ENCODE measurements around the gene SHANK1.

GRCh38 chr19:50764409-50764808, 44.8 kb upstream of the SHANK1 start:
- no peak for TF ChIP-seq CTCF (IDR thresholded peaks at IDR 0.05)
- no peak for TF ChIP-seq POLR2A (IDR thresholded peaks at IDR 0.05)
